Left lobe of liver (tissue), 2 donors: ENCODE results near the gene PCSK2. TPM values are rescaled to one million over a fixed set of nuclear protein-coding genes. Genes with fewer than 3 reads are reported as not detected.

Experiments
- ATAC-seq: fragments of 200-7000 bp; cut with Tn5 transposase; one replicate; pipeline ENCODE4 v1.9.1; 2020; ENCODE audit warnings: mild to moderate bottlenecking, moderate library complexity
- DNase-seq: peaks from one replicate; pipeline ENCODE4 v3.0.0-alpha.2; 2020; ENCODE audit warnings: low spot score
- total RNA-seq: library from RNA; stranded (reverse); gene quantifications from one replicate; pipeline ENCODE4 v1.2.1, GENCODE V29; 2021
- donor health status: DM: no; HTN: no; CAD: no; lungs with moderate emphysema.
- donor health status: DM: no; HTN: yes; CAD: no.

Gene PCSK2
- total RNA-seq, 1 donor from 2014 or later = 0.05 TPM

- no peak for DNase-seq
- no peak for ATAC-seq
These were observed 21.4 kb downstream of the PCSK2 start for GRCh38 chr20:17248224-17248623.

DNA sequence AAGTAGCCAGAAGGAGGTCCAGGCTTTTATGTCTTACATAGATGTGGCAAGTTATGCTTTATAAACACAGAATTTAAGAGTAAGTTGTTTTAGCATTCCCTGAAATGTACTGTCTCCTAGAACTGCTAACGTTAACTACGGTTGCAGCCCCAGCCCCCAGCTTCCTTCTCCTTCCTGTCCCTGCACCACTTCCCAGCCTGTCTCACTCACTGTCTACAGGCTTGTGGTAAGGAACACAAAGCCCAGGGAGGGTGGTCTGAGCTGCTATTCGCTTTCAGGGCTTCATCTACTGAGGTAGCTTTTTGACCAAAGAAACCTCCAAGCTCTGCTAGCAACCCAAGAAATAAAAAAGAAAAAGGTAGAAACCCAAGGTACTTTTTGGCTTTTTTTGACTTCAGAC is 35.9 kb downstream of the PCSK2 start:
- DNase-seq (no peak), ATAC-seq (no peak)

- ATAC-seq = no peak
- no peak for DNase-seq
These were observed 46.9 kb downstream of the PCSK2 start for GRCh38 chr20:17273717-17274116.

DNA sequence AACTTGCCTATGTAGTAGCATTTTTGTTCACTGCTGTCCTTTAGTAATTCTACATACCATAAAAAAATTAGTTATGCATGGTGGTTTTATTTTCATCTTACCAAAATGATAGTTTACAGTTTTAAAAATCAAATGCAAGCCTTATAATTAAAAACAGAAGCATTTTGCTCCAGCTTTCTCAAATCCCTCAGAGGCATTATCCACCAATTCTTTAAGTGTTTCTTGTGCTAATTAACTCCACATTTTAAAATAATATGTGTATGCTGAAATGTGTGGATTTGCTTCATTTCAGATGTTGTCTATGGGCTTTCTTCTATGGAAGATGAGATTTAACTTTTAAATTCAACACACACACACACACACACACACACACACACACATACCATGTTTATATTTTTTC is 49.3 kb downstream of the PCSK2 start:
- ATAC-seq = no peak
- no peak for DNase-seq

- no peak for DNase-seq
- peak; percentile 46 for ATAC-seq
These were observed 54.6 kb downstream of the PCSK2 start for GRCh38 chr20:17281478-17281877.

GRCh38 chr20:17282501-17282900 is 55.7 kb downstream of the PCSK2 start:
- no peak for ATAC-seq
- DNase-seq = no peak

- DNase-seq (no peak), ATAC-seq (no peak)
These were observed 60.7 kb downstream of the PCSK2 start for GRCh38 chr20:17287503-17287902.

- ATAC-seq (no peak), DNase-seq (no peak)
These were observed 61.2 kb downstream of the PCSK2 start for GRCh38 chr20:17287998-17288397.

DNA sequence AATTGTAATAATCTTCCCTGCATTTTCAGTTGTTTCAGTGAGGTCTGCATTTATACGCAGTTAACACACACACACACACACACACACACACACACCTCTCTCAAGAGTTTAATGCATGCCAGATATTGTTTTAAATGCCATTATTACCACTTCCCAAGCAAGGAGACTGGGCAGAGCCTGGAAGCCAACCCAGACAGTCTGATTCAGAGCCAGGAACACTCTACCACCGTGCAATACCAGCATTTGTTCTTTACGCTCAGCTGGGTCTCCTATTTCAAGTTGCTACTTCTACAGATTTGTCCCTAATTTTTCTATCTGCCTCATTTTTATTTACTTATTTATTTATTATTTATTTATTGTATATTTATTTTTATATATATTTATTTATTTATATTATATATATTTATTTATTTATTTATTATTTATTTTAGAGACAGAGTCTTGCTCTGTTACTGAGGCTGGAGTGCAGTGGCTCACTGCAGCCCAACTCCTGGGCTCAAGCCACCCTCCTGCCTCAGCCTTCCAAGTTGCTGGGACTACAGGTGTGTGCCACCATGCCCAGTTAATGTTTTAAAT is 68.4 kb downstream of the PCSK2 start:
- DNase-seq = no peak
- ATAC-seq = no peak

GRCh38 chr20:17295991-17296390 is 69.2 kb downstream of the PCSK2 start:
- DNase-seq (no peak), ATAC-seq (no peak)

DNA sequence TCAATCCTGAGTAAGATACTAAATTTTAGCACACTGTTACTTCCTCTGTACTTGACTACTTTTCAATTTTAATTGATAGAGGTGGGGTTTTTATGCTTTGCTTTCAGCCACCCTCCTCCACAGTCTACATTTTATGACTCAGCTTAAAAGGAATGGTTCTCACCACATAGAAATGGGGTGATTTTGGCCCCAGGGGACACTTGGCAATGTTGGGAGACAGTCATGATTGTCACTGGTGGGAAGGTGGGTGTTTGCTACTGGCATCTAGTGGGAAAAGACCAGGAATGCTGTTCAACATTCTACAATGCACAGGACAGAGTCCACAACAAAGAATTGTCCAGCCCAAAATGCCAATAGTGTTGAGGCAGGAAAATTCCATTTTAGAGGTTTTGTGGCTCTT is 71.3 kb downstream of the PCSK2 start:
- DNase-seq = no peak

GRCh38 chr20:17298751-17299150 is 71.9 kb downstream of the PCSK2 start:
- DNase-seq = no peak
- no peak for ATAC-seq

More for the DNA sequence above, 71.3 kb downstream of the PCSK2 start:
- ATAC-seq = no peak

DNA sequence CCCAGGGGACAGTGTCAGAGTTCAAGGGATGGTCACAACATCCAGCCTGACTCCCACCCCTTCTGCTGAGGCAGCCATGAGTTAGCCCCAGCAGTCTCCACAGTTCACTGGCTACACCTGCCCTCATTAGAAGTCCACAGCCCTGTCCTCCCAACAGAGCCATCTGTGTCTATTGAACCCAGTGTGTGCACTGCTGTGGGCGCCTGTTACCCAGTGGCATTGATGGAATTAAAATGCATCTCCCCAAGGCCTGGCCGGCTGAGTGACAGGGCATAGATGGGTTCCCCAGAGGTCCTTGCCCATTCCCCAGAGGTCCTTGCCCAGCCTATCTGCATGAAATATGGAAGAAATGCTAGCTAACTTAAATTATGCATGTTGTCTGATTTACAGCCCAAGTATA is 73.3 kb downstream of the PCSK2 start:
- no peak for DNase-seq
- no peak for ATAC-seq

- no peak for DNase-seq
- ATAC-seq = no peak
These were observed 77.9 kb downstream of the PCSK2 start for GRCh38 chr20:17304774-17305173.

DNA sequence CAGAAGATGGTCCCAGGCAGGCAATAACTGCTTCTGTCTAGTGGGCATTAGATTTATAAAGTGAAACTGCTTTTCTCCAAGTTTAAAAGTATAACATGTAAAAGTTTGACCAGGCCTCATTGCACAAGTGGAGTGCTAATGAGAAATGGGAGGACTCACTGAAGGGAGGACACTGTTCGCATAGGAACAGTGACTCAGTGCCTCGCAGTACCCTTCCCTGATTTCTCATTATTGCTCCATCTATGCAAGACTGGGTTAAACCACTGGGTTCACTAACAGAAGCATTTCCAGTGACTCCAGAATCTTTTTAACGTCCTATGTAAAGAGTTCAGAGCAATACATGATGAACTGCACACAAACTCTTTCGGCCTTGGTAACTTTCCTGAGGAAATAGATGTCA is 79.6 kb downstream of the PCSK2 start:
- no peak for ATAC-seq

GRCh38 chr20:17314264-17314663 is 87.4 kb downstream of the PCSK2 start:
- ATAC-seq = no peak
- no peak for DNase-seq

More for the DNA sequence above, 79.6 kb downstream of the PCSK2 start:
- no peak for DNase-seq

- ATAC-seq (no peak), DNase-seq (no peak)
These were observed 88.8 kb downstream of the PCSK2 start for GRCh38 chr20:17315407-17316231.

GRCh38 chr20:17316316-17317038 is 89.6 kb downstream of the PCSK2 start:
- no peak for ATAC-seq

DNA sequence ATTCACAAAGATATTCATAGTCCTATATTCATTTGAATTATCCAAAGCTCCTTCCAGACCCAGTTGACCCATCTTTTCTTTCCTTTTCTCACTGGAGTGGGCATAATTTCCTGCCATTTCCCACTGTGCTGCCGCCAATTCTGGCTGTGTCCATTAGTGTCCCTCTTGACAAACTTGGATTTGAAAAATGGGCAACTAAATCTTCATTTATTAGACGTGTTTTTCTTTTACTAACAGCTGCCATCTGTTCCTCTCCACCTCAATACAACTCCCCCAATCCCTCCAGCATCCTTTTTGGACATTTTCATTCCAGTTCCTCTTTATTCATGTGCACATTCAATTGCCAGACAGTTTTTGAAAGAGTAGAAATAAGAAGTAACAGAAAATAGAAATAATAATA is 90.5 kb downstream of the PCSK2 start:
- ATAC-seq (no peak), DNase-seq (no peak)

More at GRCh38 chr20:17316316-17317038, 89.6 kb downstream of the PCSK2 start:
- no peak for DNase-seq

DNA sequence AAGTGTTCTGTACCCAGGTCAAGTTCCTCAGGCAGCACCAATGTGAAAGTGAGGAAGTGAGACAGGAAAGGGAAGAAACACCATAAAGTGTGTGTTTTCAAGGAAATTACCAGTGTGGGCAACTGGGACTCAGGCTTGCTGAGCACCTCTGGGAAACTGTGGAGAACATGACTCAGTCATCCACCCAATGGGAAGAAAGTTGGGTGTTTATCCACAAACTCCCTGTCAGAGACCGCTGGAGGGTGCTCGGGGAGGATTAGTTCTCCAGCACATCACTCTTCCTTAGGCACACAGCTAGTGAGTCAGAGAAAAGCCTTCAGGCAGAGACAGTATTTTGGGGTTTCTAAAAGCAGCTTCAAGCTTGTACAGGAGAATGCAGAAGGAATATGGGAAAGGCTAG is 93.6 kb downstream of the PCSK2 start:
- no peak for DNase-seq
- ATAC-seq = no peak

DNA sequence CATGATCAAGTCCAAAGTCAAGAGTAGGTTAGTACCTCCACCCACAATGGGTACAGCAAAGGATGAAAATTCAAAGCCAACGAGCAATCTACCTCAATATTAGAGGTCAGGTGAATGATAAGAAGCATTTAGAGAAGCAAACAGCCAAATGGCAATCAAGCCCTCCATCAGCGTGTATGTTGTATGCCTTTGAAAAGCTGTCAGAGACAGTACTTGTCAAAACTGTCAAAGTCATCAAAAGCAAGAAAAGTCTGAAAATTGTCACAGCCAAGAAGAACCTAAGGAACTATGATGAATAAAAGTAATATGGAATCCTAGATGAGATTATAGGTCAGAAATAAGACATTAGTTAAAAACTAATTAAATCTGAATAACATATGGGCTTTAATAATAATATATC is 99.3 kb downstream of the PCSK2 start:
- ATAC-seq (no peak), DNase-seq (no peak)
